ENCODE results near the gene EVA1A.

The EVA1A gene

GRCh38 chr2:75560768-75561565, at the start of gene EVA1A:
Gene EVA1A (minus strand): TSS chr2:75560939. CDS start chr2:75518140, 42,799 bp downstream.
- DNase-seq (ENCODE audit: low read depth in 2 of 2), result no peak

DNA sequence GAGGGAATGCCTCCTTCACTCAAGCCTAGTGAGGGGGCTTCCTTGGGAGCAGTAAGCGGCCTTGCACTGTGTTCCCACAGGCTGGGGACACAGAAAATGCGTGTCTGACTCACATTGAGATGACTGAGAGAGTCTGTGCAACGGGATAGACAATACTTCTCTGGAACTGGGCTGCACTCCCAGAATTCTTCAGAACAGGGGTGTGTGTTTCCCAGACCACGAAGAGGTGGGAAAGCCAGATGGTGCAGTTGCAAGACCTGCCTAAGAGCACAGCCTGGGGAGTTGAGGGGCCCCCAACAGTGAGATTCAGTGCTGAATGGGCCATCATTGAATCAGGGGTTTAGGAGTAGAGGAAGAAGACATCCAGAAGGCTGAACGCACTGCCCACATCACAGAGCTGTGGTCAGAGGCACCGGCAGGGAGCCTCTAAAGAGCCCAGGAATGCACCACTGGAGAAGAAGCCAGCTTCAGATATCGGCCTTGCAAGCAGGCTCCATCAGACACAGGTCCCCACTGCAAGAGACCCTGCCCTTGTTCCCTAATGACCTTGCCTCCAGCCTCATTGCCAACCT, 49.3 kb upstream of the EVA1A start:
- DNase-seq (ENCODE audit: low read depth in 2 of 2), result no peak

DNA sequence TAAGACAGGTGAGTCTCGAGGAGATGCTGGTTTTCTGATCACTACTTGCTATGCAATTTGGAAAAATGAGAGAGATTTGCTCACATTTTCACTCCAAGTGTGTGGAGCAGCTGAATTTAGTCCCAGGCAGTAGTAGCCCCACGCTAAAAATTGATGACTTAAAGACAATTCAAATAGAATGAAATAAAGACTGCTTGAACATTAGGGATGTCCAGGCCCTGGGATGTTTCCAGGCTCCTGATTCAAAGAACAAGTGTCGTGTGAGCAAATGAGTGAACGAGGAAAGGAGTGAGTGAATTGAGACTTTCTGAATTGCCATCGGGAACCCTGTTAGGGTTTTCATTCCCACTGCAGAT, 48.6 kb upstream of the EVA1A start:
- no peak for DNase-seq (ENCODE audit: low read depth in 2 of 2)

DNA sequence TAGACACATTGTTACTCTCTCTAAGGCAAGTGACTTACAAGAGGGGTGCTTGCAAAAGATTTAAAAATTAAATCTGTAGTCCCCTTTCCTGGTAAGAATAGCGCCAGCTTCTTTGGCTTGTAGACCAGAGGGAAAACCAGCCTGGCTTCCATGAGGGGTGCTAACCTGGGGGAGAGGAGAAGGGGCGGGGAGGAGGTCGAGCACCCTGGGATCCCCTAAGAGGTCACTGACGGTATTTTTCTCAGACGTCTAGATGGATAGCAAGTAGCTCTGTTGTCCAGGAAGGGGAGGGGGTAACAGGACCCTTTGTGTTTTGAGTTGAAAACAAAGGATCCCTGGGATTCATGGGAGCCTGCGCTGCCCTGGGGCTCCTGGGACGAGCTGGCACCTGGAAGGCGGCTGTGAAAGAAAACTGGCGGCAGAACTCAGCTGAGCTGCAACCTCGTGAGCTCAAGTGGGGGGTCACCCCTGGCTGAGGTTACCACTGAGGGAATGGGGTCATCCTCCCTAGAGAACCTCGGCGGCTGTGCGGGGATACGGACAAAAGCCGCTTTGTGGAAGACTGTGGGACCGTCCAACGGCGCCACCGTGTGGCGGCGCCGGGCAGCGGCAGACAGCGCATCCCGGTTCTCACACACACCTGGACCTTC, 48.1 kb upstream of the EVA1A start:
- peak; percentile 4 to 9 for DNase-seq (ENCODE audit: low read depth in 2 of 2)

DNA sequence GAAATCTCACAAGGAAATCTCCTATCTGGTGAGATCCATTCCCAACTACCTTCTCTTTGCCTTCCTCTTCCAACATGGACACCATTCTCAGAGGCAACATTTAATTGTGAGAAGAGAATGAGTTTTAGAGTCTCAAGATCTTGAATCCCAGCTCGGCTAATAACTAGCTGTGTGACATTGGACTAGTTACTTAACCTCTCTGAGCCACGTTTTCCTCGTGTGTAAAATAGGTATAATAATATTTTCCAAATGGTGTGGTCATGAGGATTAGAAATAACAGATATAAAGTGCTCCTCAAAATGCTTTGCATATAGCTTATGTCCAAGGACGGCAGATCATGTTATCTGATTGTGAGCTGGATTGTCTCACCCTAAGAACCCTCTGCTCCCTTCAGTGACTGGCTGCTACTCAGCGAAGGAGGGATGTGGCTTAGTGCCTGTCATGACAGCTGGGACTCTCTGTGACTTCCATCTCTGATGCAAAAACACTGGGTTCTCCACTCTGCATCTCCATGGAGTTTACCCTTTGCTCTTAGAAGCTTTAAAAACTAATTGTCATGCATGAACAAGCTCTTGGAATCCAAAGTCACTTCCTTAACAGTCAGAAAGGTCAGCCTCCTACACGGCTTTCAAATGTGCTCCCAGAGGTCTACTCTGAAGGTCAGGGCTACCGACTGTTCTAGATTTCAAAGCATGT, 47.4 kb upstream of the EVA1A start:
- DNase-seq (ENCODE audit: low read depth in 2 of 2), result no peak

- no peak for DNase-seq (ENCODE audit: low read depth in 2 of 2)
Observed at GRCh38 chr2:75607400-75607798, 46.7 kb upstream of the EVA1A start.

GRCh38 chr2:75606761-75607399, 46.1 kb upstream of the EVA1A start:
- DNase-seq (ENCODE audit: low read depth in 2 of 2), result no peak

DNA sequence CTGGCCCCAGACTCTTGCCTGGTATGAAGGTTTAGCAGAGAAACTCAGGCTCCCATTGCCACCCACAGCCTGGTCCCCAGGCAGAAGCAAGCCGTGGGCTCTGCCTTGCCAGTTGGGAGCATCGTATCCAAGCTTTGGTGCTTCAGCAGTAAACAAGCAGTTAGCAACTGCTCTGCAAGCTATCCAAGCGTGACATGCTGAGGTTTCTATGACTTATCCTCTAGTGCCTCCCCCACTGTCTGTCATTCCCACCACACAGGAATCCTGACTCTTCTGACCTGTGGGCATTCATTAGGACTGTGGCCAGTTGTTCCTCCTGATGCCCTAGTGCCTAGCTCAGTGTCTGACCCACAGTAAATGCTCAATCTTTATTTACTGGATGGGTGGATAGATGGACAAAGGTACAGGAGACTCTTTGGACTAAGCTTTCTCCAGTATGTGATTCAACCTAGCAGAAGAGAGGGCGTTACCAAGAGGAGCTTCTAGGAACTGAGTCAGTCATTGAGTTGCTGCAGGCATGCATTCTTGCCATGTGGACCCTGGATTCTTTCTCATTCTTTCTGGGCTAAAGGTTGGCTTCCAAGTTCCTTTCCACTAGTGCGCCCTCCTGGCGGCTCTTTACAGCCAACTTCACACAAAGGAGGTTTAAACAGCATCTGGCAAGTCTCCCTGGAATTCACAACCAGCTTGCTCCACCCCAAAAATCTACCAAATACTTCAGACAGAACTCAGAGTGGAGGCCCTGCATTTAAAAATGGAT, 45.2 kb upstream of the EVA1A start:
- no peak for DNase-seq (ENCODE audit: low read depth in 2 of 2)

GRCh38 chr2:75604484-75604883, 43.7 kb upstream of the EVA1A start:
- no peak for DNase-seq (ENCODE audit: low read depth in 2 of 2)

- DNase-seq (ENCODE audit: low read depth in 2 of 2), result no peak
Observed at GRCh38 chr2:75603477-75603876, 42.7 kb upstream of the EVA1A start.

GRCh38 chr2:75602724-75603342, 42.1 kb upstream of the EVA1A start:
- no peak for DNase-seq (ENCODE audit: low read depth in 2 of 2)

GRCh38 chr2:75600461-75601011, 39.8 kb upstream of the EVA1A start:
- DNase-seq (ENCODE audit: low read depth in 2 of 2), result no peak

GRCh38 chr2:75598589-75599155, 37.9 kb upstream of the EVA1A start:
- DNase-seq (ENCODE audit: low read depth in 2 of 2), result no peak

GRCh38 chr2:75597949-75598348, 37.2 kb upstream of the EVA1A start:
- DNase-seq (ENCODE audit: low read depth in 2 of 2), result no peak

DNA sequence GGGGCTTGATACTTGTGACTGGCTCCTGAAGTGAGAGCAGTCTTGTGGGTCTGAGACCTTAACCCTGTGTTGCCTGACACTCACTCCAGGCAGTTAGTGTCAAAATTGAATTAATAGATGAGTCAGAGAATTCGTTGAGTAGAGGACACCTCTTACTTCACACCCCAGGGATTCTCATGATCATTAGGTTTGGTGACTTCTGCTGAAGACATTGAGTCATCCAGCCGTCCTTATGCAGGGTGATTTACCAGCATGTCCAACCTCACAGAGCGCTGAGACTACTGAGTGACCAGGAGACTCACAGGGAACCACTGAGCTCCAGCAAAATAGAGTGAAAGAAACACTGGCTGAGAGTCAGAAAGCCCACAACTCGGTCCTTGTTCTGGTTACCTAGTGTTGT, 36.0 kb upstream of the EVA1A start:
- DNase-seq (ENCODE audit: low read depth in 2 of 2), result no peak

- no peak for DNase-seq (ENCODE audit: low read depth in 2 of 2)
Observed at GRCh38 chr2:75595541-75596395, 35.0 kb upstream of the EVA1A start.

DNA sequence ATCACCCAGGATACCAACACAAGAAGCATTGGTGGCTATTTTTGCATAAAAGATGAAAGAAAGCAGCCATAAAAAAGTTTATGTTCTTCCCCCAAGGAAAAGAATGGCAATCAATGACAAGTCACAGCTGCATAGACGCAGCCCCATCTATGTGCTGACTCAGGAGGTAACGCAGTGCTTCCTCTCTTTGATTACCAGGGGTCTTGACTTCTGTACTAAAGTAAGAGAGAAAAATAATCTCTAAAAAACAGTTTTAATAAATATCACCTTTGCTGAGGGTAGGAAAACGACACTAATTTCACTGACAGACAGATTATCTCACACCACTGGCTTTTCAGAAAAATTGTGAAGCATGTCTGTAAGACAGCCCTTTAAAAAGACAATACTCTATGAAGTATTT, 33.9 kb upstream of the EVA1A start:
- no peak for DNase-seq (ENCODE audit: low read depth in 2 of 2)

DNA sequence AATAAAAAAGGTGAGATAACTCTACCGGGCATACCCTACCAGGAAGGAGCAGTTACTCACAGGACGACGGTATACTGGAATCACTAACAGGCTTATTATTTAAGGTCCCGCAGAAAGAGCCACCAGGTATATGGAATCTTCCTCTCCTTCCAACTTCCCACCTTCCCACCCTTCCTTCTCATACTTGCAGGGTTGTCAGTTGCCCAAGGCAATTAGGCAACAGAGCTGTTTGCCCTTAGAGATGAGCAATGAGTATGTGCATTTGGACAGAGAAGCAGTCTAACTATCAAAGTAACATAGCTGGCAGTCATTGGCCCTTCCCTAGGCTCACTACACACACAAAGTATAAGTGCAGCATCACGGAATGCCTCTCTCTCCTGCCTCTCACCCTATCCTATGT, 32.1 kb upstream of the EVA1A start:
- DNase-seq (ENCODE audit: low read depth in 2 of 2), result no peak

GRCh38 chr2:75592030-75592429, 31.3 kb upstream of the EVA1A start:
- no peak for DNase-seq (ENCODE audit: low read depth in 2 of 2)

Measured in stimulated activated CD8-positive, alpha-beta memory T cell treated with anti-CD3 and anti-CD28 coated beads, Interleukin-7, amount 100 ng/mL, for 1 hour (primary cell).